Upper lobe of left lung (tissue), 6 donors: ENCODE results near the gene CHST9. TPM values are rescaled to one million over a fixed set of nuclear protein-coding genes. Genes with fewer than 3 reads are reported as not detected.

ENCODE experiments used
- ATAC-seq, 2 donors: fragments of 200-7000 bp; cut with Tn5 transposase; one replicate each; pipeline ENCODE4 v1.9.1; 2022; ENCODE audit warnings: mild to moderate bottlenecking in 2 of 2, moderate library complexity in 2 of 2; ENCODE audit not compliant: low FRiP score in 2 of 2
- DNase-seq, 2 donors: peaks; one replicate each; pipeline ENCODE4 v3.0.0-alpha.2; 2019 to 2020
- H3K27ac ChIP-seq, 4 donors: fragments of 200-600 bp; sonication (generic); one replicate each; pipeline ENCODE4 v1.5.1; 2016 to 2019
- H3K27me3 ChIP-seq, 4 donors: fragments of 200-600 bp; sonication (generic); one replicate each; pipeline ENCODE4 v1.5.1; 2017 to 2019
- H3K36me3 ChIP-seq, 4 donors: fragments of 200-600 bp; sonication (generic); one replicate each; pipeline ENCODE4 v1.5.1; 2016 to 2019
- H3K4me1 ChIP-seq, 4 donors: fragments of 200-600 bp; sonication (generic); one replicate each; pipeline ENCODE4 v1.5.1; 2018 to 2019
- H3K4me3 ChIP-seq, 4 donors: fragments of 200-600 bp; sonication (generic); one replicate each; pipeline ENCODE4 v1.5.1; 2017 to 2019; ENCODE audit warnings: mild to moderate bottlenecking in 2 of 4, moderate library complexity in 1 of 4
- H3K9me3 ChIP-seq, 4 donors: fragments of 200-600 bp; sonication (generic); one replicate each; pipeline ENCODE4 v1.5.1; 2018 to 2019
- CTCF ChIP-seq, 6 experiments: fragments of 450-650 bp in 4 of 6; fragments of 200-600 bp in 2 of 6; sonication (generic) in 2 of 6; IDR thresholded peaks; one replicate each; pipeline ENCODE4 v1.5.1; 2016 to 2019; ENCODE audit warnings: antibody characterized with exemption in 6 of 6
- EP300 ChIP-seq, 4 donors: sonication (generic); formaldehyde crosslinking; IDR thresholded peaks; one replicate each; pipeline ENCODE4 v1.5.1; 2017; ENCODE audit warnings: antibody characterized with exemption in 4 of 4, control low read depth in 2 of 4
- POLR2A ChIP-seq, 4 donors: fragments of 450-650 bp; IDR thresholded peaks; one replicate each; pipeline ENCODE4 v1.5.1; 2016 to 2017; ENCODE audit warnings: antibody characterized with exemption in 4 of 4, mild to moderate bottlenecking in 2 of 4
- POLR2AphosphoS5 ChIP-seq, 2 donors: sonication (generic); formaldehyde crosslinking; IDR thresholded peaks; one replicate each; pipeline ENCODE4 v1.5.1; 2017; ENCODE audit warnings: antibody characterized with exemption in 2 of 2
- WGBS, 2 donors: methylation state at CpG; one replicate each; pipeline ENCODE4 v1.1.5; 2017 to 2018; 5-methylcytosine and 5-hydroxymethylcytosine counted together
- total RNA-seq, 6 donors: library from RNA; depleted of rRNA in 4 of 6; stranded (reverse); fragments of >200 nt in 4 of 6; gene quantifications; one replicate each; pipeline versions ENCODE4 v1.1.0 to v1.2.1, GENCODE V29; 2016 to 2021
- donor health status: DM: no; HTN: no; CAD: no; lungs with moderate emphysema.
- donor health status: DM: no; HTN: yes; CAD: no; lungs with severe emphysema.

Gene CHST9
- total RNA-seq, 6 donors from 2014 or later, result 0.20 to 44.9 (median 2.1) TPM

GRCh38 chr18:26888259-26888658 lies 296.8 kb downstream of the CHST9 start:
- no peaks in the 10 kb centered on the region for H3K4me1 ChIP-seq
- DNase-seq, result no peak
- no peak for TF ChIP-seq EP300 (IDR thresholded peaks at IDR 0.05)
- TF ChIP-seq POLR2A (IDR thresholded peaks at IDR 0.05), result no peak
- no peak for TF ChIP-seq CTCF (IDR thresholded peaks at IDR 0.05)
- TF ChIP-seq POLR2AphosphoS5 (IDR thresholded peaks at IDR 0.05), result no peak
- no peaks in the 10 kb centered on the region for H3K36me3 ChIP-seq
- no peak for ATAC-seq
- H3K9me3 ChIP-seq, result no peaks in the 10 kb centered on the region
- 94 to 95% methylated on average over 4 of the region's 4 CpGs for WGBS, 2 donors
- H3K4me3 ChIP-seq, result no peak overlapping the region
- H3K27me3 ChIP-seq, result no peaks in the 10 kb centered on the region
- no peak overlapping the region for H3K27ac ChIP-seq

- no peak overlapping the region for H3K4me3 ChIP-seq
- no peaks in the 10 kb centered on the region for H3K4me1 ChIP-seq
- no peaks in the 10 kb centered on the region for H3K36me3 ChIP-seq
- DNase-seq (no peak), ATAC-seq (no peak)
- no peaks in the 10 kb centered on the region for H3K9me3 ChIP-seq
- TF ChIP-seq EP300 (IDR thresholded peaks at IDR 0.05) (no peak), CTCF (IDR thresholded peaks at IDR 0.05) (no peak), POLR2A (IDR thresholded peaks at IDR 0.05) (no peak), POLR2AphosphoS5 (IDR thresholded peaks at IDR 0.05) (no peak)
- WGBS, 2 donors, result 76 to 88% methylated on average over 2 of the region's 2 CpGs
- no peaks in the 10 kb centered on the region for H3K27me3 ChIP-seq
- H3K27ac ChIP-seq, result no peak overlapping the region
These were observed 310.0 kb downstream of the CHST9 start for GRCh38 chr18:26875040-26875654.

GRCh38 chr18:26874283-26874682 lies 310.8 kb downstream of the CHST9 start:
- Histone ChIP-seq H3K27ac (no peak overlapping the region), H3K9me3 (no peaks in the 10 kb centered on the region), H3K36me3 (no peaks in the 10 kb centered on the region), H3K4me1 (no peaks in the 10 kb centered on the region), H3K27me3 (no peaks in the 10 kb centered on the region), H3K4me3 (no peak overlapping the region)
- TF ChIP-seq CTCF (IDR thresholded peaks at IDR 0.05), result no peak
- no peak for TF ChIP-seq POLR2AphosphoS5 (IDR thresholded peaks at IDR 0.05)
- no peak for TF ChIP-seq POLR2A (IDR thresholded peaks at IDR 0.05)
- no peak for TF ChIP-seq EP300 (IDR thresholded peaks at IDR 0.05)
- DNase-seq, result no peak
- ATAC-seq, result no peak

GRCh38 chr18:26869640-26870039 lies 315.5 kb downstream of the CHST9 start:
- ATAC-seq (no peak), DNase-seq (no peak)
- TF ChIP-seq POLR2A (IDR thresholded peaks at IDR 0.05) (no peak), POLR2AphosphoS5 (IDR thresholded peaks at IDR 0.05) (no peak), EP300 (IDR thresholded peaks at IDR 0.05) (no peak), CTCF (IDR thresholded peaks at IDR 0.05) (no peak)
- Histone ChIP-seq H3K27me3 (no peaks in the 10 kb centered on the region), H3K9me3 (no peaks in the 10 kb centered on the region), H3K4me1 (peaks cover 0 to 13% (median 3%) of the 10 kb centered on the region in 4 donors), H3K4me3 (no peak overlapping the region), H3K27ac (no peak overlapping the region), H3K36me3 (no peaks in the 10 kb centered on the region)
- 62 to 67% methylated on average over 1 of the region's 1 CpG for WGBS, 2 donors

- peak overlapping the region; percentile 10 to 62 (median 34) for H3K27ac ChIP-seq
- ATAC-seq (no peak), DNase-seq (no peak)
- H3K36me3 ChIP-seq, result no peaks in the 10 kb centered on the region
- no peaks in the 10 kb centered on the region for H3K27me3 ChIP-seq
- TF ChIP-seq CTCF (IDR thresholded peaks at IDR 0.05) (no peak), EP300 (IDR thresholded peaks at IDR 0.05) (no peak), POLR2AphosphoS5 (IDR thresholded peaks at IDR 0.05) (no peak), POLR2A (IDR thresholded peaks at IDR 0.05) (no peak)
- H3K4me1 ChIP-seq, result peaks cover 0 to 13% (median 3%) of the 10 kb centered on the region in 4 donors
- no peaks in the 10 kb centered on the region for H3K9me3 ChIP-seq
- H3K4me3 ChIP-seq, result peak overlapping the region in 2 of 4 donors; percentile 13 to 23
- 43 to 52% methylated on average over 6 of the region's 6 CpGs for WGBS, 2 donors
These were observed 316.0 kb downstream of the CHST9 start for GRCh38 chr18:26868968-26869586.
